NCI-H128 (cell line): ENCODE measurements around the gene GRIP2.

Experiments
- DNase-seq: peaks from one replicate; lab custom pipeline; 2025; ENCODE audit not compliant: unreplicated experiment; lab: John Stamatoyannopoulos, UW

GRIP2 gene

DNA sequence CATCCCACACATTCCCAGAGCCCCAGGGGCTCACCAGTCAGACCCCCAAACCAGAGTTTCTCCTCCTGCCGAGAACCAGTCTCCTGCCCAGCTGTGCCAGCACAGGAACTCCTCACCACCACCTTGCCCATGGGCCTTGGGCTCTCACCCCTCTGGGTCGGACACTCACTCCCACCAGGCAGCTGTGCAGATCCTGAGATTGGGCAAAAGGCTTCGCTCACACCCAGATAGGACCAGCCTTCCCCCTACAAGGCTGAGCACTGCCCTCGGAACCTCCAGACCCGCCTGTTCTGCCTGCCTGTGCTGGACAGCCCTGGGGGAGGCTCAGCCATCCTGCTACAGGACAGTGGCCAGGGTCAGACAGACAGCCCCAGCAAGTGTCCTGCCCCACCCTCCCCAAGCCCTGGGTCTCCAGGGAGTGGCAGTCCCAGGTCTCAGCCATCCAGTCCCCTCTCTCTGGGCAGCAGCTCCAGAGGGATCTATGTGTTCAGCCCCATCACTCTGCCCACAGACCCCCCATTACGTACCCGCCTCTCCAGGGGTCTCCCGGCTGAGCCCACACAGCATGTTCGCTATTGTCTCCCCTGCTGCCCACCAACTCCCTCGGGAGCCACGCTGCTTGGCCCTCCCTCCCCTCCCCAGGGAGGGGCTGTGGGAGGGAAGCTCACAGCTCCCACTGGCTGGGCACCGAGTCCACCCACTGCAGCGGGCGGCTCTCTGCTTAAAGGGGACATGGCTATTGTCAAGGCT is at the start of gene GRIP2:
TSS of gene GRIP2 (minus strand) at position 601 of the 750 bp plus-strand sequence. CDS start at position 567, 34 bp downstream.
- no peak for DNase-seq

DNA sequence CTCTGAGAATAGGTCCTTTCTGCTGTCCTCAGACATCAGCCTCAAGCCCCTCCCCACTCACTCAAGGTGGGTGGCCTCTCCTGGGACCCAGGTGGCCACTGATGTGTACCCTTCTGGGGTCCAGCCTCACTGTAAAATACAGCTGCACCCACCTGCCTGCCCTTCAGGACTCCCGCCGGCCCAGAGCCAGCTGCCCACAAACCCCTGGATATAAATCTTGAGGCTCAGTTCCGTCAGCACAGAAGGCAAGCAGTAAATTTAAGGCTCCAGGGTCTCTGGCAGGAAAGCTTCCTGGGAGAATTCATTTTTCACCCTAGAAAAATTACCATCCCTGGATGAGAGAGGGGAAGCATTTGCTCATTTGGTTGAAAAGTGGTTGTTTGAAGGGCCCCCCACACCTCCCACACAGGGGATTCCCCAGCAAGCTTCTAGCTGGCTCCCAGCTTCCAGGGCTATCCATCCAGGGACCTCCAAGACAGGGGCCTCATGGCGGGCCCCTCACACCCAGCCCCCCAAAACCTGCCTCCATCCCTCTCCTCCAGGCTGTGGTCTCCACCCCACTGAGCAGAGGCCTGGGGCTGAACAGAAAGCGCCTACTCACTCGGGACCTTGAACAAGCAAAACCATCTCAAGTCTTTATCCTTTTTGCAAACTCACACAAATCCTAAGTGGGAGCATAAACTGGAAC is 48.4 kb upstream of the GRIP2 start:
- no peak for DNase-seq

GRCh38 chr3:14587740-14588360 is 47.7 kb upstream of the GRIP2 start:
- DNase-seq = no peak

DNA sequence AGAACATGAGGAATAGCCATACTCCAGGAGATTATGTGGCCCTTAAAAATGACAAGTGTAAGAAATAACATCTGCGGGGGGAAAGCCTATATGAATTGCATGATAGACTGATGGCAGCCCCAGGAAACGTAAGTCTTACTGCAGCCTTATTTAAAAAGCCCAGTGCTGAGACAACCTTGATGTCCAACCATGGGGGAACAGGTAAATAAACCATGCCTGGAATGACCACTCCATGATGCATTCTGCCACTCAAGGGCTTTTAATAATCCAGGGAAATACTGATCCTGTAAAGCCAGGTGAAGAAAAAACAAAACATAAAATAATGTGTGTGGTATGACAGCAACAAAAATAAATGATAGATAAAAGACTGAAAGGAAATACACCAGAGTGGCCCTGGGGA is 46.5 kb upstream of the GRIP2 start:
- no peak for DNase-seq

GRCh38 chr3:14583548-14584091 is 43.5 kb upstream of the GRIP2 start:
- no peak for DNase-seq

DNA sequence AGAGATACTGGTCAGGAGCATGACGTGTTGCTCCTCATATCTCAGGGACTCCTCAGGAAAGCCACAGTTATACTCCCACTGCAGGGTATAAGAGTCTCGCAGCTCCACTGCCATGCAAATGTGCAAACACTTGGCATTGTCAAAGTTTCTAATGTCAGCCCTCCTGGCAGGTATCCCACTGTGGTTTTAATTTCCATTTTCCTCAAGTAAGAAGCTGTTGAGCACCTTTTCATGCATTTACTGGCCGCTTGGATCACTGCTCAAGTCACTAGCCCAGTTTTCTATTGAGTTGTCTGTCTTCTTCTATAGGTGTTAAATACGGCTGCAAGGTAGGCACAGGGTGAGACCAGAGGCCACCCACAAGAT is 41.9 kb upstream of the GRIP2 start:
- no peak for DNase-seq

GRCh38 chr3:14581334-14582044 is 41.3 kb upstream of the GRIP2 start:
- DNase-seq = no peak

GRCh38 chr3:14577897-14578296 is 37.8 kb upstream of the GRIP2 start:
- DNase-seq = no peak

- DNase-seq = no peak
Observed at GRCh38 chr3:14576163-14576562, 36.0 kb upstream of the GRIP2 start.

- no peak for DNase-seq
Observed at GRCh38 chr3:14574183-14574582, 34.0 kb upstream of the GRIP2 start.

- DNase-seq = no peak
Observed at GRCh38 chr3:14573706-14574105, 33.6 kb upstream of the GRIP2 start.

- DNase-seq = no peak
Observed at GRCh38 chr3:14570864-14571263, 30.7 kb upstream of the GRIP2 start.

- no peak for DNase-seq
Observed at GRCh38 chr3:14570089-14570488, 29.9 kb upstream of the GRIP2 start.

DNA sequence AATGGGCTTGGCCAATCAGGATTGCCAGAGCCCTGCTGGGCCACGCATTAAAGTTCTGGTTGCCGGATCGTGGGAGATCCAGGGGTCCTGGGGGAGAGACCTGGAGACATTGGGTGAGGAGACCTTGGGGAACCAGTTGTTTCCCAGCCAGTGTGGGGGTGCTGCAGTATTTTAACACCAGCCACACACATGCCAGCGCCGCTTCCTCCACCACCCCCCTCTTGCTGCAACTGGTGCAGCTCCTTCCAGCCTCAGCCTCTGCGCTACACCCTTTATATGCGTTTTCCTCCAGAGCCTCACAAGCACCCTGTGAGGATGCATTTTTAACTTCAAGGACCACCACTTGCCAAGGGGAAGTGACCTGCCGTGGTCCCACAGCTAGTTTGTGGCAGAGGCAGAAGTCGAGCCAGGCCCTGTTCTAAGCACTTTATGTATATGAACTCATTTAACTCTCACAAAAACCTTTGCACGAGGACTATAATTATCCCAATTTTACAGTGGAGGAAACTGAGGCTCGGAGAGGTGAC is 29.4 kb upstream of the GRIP2 start:
- no peak for DNase-seq

DNA sequence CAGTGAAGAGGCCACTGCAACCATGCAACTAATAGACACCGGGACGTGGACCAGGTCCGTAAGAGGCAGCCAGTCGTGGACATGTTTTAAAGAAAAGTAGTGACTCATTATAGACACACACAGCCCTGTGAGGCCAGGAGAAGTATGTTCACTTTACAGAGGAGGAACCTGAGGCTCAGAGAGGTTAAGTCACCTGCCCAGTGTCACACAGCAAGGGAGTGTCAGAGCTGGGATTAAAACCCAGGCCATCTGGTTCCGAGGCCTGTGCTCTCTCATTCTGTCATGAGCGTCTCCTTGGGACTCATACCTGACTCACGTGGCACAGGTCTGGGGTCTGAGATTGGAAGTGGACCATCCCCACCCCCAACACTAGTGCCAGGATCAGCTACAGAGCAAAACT is 28.1 kb upstream of the GRIP2 start:
- DNase-seq = no peak

DNA sequence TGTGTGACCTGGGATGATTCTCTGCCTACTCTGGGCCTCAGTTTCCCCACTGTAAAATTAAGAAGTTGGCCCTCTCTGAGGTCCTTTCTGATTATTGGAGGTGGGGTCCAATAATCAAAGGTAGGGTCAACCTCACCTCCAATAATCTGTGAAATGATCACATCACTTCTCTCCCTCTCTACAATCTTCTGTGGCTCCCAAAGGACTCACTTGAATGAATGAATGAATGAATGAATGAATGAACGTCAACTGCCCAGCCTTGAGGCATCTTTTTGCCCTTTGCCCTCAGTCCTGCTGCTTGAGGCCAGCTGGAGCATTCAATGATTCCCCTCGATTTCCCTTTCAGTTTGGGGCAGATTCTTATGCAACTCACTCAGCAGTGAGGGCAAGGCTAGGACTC is 26.7 kb upstream of the GRIP2 start:
- DNase-seq = no peak

- DNase-seq = no peak
Observed at GRCh38 chr3:14565868-14566588, 25.9 kb upstream of the GRIP2 start.

GRCh38 chr3:14564741-14565140 is 24.6 kb upstream of the GRIP2 start:
- no peak for DNase-seq

- DNase-seq = no peak
Observed at GRCh38 chr3:14563946-14564539, 23.9 kb upstream of the GRIP2 start.
